ENCODE measurements around the gene AUTS2.

The AUTS2 gene

DNA sequence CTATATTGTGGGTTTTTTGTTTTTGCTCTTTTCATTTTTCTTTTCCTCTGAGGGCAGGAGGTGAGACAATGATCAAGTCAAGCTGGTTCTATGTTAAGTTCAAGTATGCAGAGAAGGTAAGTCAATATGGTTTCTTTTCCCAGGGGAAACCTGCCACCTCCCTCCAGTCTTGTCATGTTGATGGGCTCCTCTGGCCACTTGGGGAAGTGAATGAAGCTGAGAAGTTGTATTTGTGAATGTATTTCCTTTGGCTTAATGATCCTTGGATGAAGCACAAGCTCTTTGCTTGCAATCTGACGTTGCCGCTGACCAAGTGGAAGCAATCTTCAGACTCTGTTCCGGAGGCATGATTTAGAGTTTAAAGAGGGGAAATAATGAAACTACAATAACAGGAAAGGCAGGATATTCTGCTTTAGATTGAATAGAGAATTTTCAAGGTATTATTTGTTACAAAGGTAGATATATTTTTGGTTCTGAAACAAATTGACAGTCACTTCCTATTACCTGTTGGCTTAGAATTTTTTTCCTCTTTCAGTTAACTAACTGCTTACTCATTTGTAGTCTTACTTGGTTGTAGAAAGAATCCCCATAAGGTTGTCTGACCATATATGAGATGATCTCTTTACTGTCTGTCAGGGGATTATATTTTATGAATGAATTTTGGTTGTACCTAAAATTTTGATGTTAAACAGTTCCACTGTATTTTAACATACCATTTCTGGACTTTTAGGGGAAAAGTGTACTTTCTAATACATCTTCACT is 369.6 kb downstream of the AUTS2 start:
- DNase-seq (ENCODE audit: low spot score), result no peak
- Mint-ChIP-seq H3K9me3 (no peaks in the 10 kb centered on the region), H3K27me3 (ENCODE audit: low read depth) (peaks cover 3% of the 10 kb centered on the region), H3K27ac (no peak overlapping the region), H3K4me3 (no peak overlapping the region), H3K36me3 (ENCODE audit: low read depth) (no peaks in the 10 kb centered on the region), H3K4me1 (ENCODE audit: low read depth) (no peaks in the 10 kb centered on the region)

DNA sequence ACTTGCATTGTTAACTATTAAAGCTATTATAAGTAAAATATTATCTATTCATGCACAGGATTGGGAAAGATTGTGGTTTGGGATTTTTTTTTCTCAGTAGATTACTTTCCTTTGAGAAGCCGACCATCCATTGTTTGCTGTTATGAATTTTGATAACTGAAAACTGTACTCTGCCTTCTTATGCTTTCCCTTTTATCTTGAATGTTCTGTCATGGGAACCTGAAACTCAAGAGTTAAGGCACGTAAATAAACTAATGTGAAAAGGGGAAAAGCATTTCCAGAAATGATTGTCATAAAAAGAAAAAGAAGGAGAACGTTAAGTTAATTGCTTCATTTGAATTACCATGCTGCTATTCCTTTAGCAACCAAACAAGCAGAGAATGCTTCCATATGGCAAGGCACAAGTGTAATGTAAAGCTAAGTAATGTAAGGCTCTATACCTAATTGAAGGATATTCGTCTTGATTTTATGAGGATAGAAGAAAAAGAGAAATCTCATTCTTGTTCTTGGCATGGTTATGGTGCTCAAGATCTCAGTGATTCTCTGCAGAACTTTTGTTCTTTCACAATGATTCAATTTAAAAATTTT is 370.8 kb downstream of the AUTS2 start:
- Mint-ChIP-seq H3K36me3 (ENCODE audit: low read depth) (no peaks in the 10 kb centered on the region), H3K9me3 (no peaks in the 10 kb centered on the region), H3K27me3 (ENCODE audit: low read depth) (peaks cover 3% of the 10 kb centered on the region), H3K4me1 (ENCODE audit: low read depth) (no peaks in the 10 kb centered on the region), H3K27ac (no peak overlapping the region), H3K4me3 (no peak overlapping the region)
- no peak for DNase-seq (ENCODE audit: low spot score)

DNA sequence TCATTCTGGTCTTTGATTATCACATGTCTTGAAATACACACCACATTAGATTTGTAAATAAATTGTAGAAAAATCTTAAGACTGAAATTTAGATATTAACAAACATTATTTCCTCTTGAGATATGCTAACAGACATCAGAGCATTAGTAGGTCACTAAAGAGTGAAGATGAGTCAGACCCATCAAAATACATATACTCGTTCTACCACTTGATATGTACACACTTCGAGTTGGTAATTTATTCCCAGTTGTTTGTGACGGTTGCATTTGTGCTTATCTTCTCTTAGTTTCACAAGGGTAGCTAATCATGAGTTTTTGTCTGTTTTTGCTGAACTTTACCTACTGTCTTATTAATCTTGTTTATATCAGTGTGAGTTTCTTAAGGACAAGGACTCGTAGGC is 383.4 kb downstream of the AUTS2 start:
- Mint-ChIP-seq H3K27ac (no peak overlapping the region), H3K9me3 (peaks cover 9% of the 10 kb centered on the region), H3K27me3 (ENCODE audit: low read depth) (no peaks in the 10 kb centered on the region), H3K4me1 (ENCODE audit: low read depth) (no peaks in the 10 kb centered on the region), H3K36me3 (ENCODE audit: low read depth) (no peaks in the 10 kb centered on the region), H3K4me3 (no peak overlapping the region)
- no peak for DNase-seq (ENCODE audit: low spot score)

DNA sequence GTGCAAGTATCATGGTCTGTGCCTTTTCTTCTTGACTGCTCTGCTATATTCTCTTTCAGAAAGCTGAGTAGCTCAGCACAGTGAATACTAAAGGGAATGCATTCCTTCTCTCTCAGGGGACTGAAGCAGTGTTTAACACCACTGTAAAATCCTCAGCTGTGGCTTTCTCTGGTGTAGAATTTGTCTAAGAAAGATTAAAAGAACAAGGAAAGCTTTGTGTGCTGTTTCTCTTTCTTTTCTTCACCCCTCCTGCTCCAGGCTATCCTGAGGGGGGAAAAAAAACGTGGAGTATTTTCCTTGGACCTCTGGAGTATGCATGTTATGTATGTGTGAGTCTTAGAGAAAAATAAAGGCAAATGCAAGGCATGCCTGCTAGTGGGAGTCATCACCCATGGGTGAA is 383.9 kb downstream of the AUTS2 start:
- Mint-ChIP-seq H3K36me3 (ENCODE audit: low read depth) (no peaks in the 10 kb centered on the region), H3K27ac (no peak overlapping the region), H3K4me1 (ENCODE audit: low read depth) (no peaks in the 10 kb centered on the region), H3K9me3 (peaks cover 3% of the 10 kb centered on the region), H3K4me3 (no peak overlapping the region), H3K27me3 (ENCODE audit: low read depth) (no peaks in the 10 kb centered on the region)
- DNase-seq (ENCODE audit: low spot score), result no peak

DNA sequence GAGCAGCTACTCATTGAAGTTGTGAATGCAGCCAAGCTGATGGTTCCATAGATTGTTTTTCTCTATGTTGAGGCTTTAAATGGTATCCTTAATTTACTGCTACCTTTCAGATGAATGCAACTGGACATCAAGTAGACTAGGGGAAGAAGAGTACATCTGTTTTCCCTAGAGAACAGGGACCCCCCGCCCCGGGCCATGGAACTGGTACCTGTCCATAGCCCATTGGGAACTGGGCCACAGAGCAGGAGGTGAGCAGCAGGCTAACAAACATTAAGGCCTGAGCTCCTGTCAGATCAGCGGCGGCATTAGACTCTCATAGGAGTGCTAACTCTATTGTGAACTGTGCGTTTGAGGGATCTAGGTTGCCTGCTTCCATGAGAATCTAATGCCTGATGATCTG is 391.3 kb downstream of the AUTS2 start:
- no peak overlapping the region for H3K4me3 Mint-ChIP-seq
- H3K27ac Mint-ChIP-seq, result no peak overlapping the region
- no peaks in the 10 kb centered on the region for H3K4me1 Mint-ChIP-seq (ENCODE audit: low read depth)
- no peaks in the 10 kb centered on the region for H3K36me3 Mint-ChIP-seq (ENCODE audit: low read depth)
- H3K9me3 Mint-ChIP-seq, result no peaks in the 10 kb centered on the region
- H3K27me3 Mint-ChIP-seq (ENCODE audit: low read depth), result no peaks in the 10 kb centered on the region
- no peak for DNase-seq (ENCODE audit: low spot score)

DNA sequence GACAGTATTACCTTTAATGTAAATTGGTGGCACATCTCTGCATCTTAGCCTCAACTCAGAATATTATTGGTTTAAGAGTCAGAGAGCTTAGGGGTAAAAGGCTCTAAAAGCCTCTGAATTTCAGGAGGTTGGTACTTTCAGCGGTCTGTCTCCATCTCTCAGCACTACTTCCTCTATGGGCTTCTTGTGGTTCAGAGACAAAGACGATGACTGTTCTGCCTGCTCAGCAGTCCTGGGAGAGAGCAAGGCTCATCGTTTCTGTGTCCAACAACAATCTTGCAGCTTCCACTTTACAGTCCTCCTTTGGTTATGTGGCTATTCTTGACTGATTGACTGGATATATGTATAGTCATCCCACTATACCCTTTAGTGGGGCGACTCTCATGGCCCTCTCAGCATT is 394.7 kb downstream of the AUTS2 start:
- no peaks in the 10 kb centered on the region for H3K36me3 Mint-ChIP-seq (ENCODE audit: low read depth)
- DNase-seq (ENCODE audit: low spot score), result no peak
- no peak overlapping the region for H3K27ac Mint-ChIP-seq
- H3K9me3 Mint-ChIP-seq, result no peaks in the 10 kb centered on the region
- no peaks in the 10 kb centered on the region for H3K27me3 Mint-ChIP-seq (ENCODE audit: low read depth)
- H3K4me3 Mint-ChIP-seq, result no peak overlapping the region
- no peaks in the 10 kb centered on the region for H3K4me1 Mint-ChIP-seq (ENCODE audit: low read depth)

DNA sequence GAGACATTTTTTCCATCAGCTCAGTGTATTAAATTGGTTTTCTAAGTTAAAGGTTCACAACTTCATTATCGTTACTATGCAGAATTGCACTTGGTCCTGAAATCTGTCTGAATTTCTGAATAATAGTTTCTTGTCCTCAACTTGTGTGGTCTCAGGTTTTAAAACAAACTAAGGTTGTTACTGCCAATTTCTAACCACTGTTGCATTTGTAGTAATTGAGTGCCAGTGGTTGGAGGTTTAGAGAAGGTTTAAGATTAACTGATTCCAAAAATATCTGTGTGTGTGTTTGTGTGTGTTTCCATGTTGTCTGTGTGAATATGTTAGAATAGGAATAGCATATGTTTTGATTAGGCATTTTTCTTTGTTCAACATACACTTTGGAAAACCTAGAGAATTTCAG is 395.9 kb downstream of the AUTS2 start:
- Mint-ChIP-seq H3K4me1 (ENCODE audit: low read depth) (no peaks in the 10 kb centered on the region), H3K4me3 (no peak overlapping the region), H3K27me3 (ENCODE audit: low read depth) (no peaks in the 10 kb centered on the region), H3K9me3 (no peaks in the 10 kb centered on the region), H3K27ac (no peak overlapping the region), H3K36me3 (ENCODE audit: low read depth) (no peaks in the 10 kb centered on the region)
- DNase-seq (ENCODE audit: low spot score), result no peak

DNA sequence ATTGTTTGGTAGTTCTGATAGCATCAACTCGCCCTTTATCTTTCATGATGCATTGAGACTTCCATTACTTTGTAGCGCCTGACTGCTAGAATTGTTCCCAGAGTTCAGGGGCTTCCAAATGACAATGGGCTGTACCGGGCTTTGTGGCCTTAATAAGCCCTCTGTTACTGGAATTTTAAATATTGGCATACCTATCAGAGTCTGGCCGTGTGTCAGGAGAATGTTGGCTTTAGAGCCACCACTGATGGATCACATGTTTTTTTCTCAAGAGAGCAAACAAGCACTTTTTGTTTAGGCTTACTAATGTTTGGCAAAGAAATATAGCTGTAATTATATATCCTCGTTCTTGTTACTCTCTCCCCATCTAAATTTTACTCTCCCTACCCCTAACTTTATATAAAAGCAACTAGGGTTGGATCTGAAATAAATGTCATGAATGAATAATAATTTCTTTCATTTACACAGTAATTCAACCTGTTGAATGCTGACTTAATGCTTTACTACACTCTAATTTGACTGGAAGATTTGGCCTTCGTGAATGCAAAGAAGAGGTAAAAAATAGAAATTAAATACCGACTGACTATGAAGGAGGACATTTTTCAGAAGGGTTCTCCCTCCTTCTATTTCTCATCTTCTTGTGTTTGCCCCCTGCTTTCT is 396.7 kb downstream of the AUTS2 start:
- Mint-ChIP-seq H3K36me3 (ENCODE audit: low read depth) (no peaks in the 10 kb centered on the region), H3K27me3 (ENCODE audit: low read depth) (no peaks in the 10 kb centered on the region), H3K9me3 (no peaks in the 10 kb centered on the region), H3K4me3 (no peak overlapping the region), H3K4me1 (ENCODE audit: low read depth) (no peaks in the 10 kb centered on the region), H3K27ac (no peak overlapping the region)
- DNase-seq (ENCODE audit: low spot score), result no peak

DNA sequence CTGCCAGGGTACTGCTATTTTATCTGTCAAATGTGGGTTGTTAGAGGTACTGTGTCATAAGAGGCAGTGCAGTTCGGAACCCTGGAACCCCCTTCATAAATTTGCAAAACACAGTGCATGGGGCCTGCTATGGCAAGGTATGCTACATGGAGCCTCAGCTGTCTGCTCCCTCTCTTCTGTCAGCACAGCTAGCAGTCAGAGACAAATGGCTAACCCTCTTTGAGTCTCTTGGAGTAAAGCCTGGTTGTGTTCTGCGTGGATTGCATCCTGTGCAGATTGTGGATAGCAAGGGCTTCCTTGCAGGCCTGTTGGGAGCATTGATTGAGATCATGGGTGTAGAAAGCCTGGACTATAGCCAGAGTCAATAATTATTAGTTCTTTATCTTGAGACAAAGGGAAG is 397.8 kb downstream of the AUTS2 start:
- Mint-ChIP-seq H3K36me3 (ENCODE audit: low read depth) (no peaks in the 10 kb centered on the region), H3K27me3 (ENCODE audit: low read depth) (no peaks in the 10 kb centered on the region), H3K4me3 (no peak overlapping the region), H3K9me3 (no peaks in the 10 kb centered on the region), H3K4me1 (ENCODE audit: low read depth) (no peaks in the 10 kb centered on the region), H3K27ac (no peak overlapping the region)
- no peak for DNase-seq (ENCODE audit: low spot score)

DNA sequence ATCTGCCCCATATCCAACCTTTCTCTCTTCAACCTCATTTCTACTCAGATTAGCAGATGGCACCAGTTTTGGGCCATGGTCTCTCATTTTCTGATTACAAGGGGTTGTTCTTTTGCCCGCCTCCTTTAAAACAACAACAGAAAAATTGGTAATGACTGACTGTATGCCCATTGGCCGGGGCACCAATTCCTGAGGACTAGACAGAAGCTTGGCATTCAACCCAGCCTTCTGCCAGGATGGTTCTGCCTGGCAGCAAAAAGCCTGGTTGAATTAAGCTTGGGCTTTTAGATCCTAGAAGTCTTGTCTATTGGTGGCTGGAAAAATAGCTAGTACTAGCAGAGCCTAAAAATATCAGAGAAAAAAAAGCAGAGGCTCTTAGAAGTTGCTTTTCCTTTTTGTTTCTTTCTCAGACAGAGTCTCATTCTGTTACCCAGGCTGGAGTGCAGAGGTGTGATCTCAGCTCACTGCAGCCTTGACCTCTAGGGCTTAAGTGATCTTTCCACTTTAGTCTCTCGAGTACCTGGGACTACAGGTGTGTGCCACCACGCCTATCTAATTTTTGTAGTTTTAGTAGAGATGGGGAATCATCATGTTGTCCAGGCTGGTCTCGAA is 402.6 kb downstream of the AUTS2 start:
- Mint-ChIP-seq H3K4me1 (ENCODE audit: low read depth) (peaks cover 3% of the 10 kb centered on the region), H3K36me3 (ENCODE audit: low read depth) (no peaks in the 10 kb centered on the region), H3K27me3 (ENCODE audit: low read depth) (no peaks in the 10 kb centered on the region), H3K4me3 (no peak overlapping the region), H3K9me3 (no peaks in the 10 kb centered on the region), H3K27ac (no peak overlapping the region)
- DNase-seq (ENCODE audit: low spot score), result no peak

DNA sequence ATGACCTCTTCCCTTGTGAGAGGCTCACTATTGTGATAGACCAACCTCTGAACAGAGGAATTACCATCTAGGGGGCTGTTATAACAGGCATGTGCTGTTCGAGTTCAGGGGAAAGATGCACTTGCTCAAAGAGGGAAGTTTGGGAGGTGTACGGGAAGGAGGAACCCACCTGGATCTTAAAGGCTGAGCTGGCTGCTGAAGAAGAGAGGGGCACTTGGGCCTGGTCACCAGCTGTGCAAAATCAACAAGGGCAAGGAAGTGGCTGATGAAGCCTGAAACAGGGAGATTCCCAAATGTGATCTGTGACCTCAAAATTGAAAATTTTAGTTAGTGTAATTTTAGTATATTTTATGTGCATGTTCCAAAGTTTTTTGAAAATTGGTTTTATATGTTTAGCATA is 407.2 kb downstream of the AUTS2 start:
- no peak overlapping the region for H3K4me3 Mint-ChIP-seq
- no peak for DNase-seq (ENCODE audit: low spot score)
- H3K27me3 Mint-ChIP-seq (ENCODE audit: low read depth), result no peaks in the 10 kb centered on the region
- no peaks in the 10 kb centered on the region for H3K36me3 Mint-ChIP-seq (ENCODE audit: low read depth)
- H3K27ac Mint-ChIP-seq, result no peak overlapping the region
- no peaks in the 10 kb centered on the region for H3K9me3 Mint-ChIP-seq
- H3K4me1 Mint-ChIP-seq (ENCODE audit: low read depth), result peaks cover 12% of the 10 kb centered on the region

DNA sequence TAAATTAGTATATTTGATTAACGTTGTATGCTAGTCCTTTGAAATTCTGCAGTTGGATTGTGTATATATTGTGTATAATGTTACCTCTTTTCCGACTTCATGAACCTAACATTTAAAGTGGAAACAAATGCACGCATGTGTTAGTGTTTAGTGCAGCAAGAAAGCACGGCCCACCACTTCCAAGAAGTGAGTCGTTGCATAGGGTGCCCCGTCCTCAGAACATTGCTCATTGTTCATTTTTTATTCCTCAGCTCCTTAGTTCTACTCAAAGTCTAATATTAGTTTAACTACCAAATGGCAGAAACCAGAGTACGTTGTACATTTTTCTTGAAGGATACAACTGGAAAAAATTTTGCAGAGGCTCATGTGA is 407.6 kb downstream of the AUTS2 start:
- no peak overlapping the region for H3K27ac Mint-ChIP-seq
- no peaks in the 10 kb centered on the region for H3K36me3 Mint-ChIP-seq (ENCODE audit: low read depth)
- H3K9me3 Mint-ChIP-seq, result no peaks in the 10 kb centered on the region
- peaks cover 12% of the 10 kb centered on the region for H3K4me1 Mint-ChIP-seq (ENCODE audit: low read depth)
- DNase-seq (ENCODE audit: low spot score), result no peak
- H3K27me3 Mint-ChIP-seq (ENCODE audit: low read depth), result no peaks in the 10 kb centered on the region
- no peak overlapping the region for H3K4me3 Mint-ChIP-seq

DNA sequence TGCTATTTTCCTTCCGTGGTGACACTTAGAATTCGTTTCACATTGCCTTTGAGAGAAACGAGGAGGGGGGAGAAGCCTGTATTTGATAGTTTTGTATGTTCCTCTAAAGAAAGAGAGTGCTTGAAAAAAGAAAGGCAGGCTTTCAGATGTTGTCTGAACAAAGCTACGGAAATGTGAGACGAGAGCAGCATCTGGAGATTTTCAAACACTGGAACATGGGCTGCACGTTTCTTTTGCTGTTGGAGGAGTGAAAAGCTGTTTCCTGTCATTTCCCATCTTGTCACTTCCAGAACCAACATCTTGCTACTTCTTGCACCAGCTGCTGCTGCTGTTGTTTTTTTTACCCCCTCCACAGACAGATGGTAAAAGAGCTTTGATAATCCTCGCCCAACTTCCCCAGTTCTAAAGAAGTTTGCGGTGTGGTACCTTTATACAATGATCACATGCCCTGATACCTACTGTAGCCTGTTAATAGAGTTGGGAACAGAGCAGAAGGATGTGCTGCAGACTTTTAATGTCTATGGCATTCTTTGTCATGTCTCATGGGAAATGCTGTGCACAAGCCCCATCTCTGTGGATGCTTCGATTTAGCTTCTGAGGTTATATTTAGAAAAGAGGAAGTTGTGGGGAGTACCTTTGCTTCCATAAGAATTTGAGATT is 408.1 kb downstream of the AUTS2 start:
- H3K36me3 Mint-ChIP-seq (ENCODE audit: low read depth), result no peaks in the 10 kb centered on the region
- no peaks in the 10 kb centered on the region for H3K9me3 Mint-ChIP-seq
- H3K27ac Mint-ChIP-seq, result no peak overlapping the region
- peaks cover 12% of the 10 kb centered on the region for H3K4me1 Mint-ChIP-seq (ENCODE audit: low read depth)
- DNase-seq (ENCODE audit: low spot score), result no peak
- H3K27me3 Mint-ChIP-seq (ENCODE audit: low read depth), result no peaks in the 10 kb centered on the region
- no peak overlapping the region for H3K4me3 Mint-ChIP-seq

DNA sequence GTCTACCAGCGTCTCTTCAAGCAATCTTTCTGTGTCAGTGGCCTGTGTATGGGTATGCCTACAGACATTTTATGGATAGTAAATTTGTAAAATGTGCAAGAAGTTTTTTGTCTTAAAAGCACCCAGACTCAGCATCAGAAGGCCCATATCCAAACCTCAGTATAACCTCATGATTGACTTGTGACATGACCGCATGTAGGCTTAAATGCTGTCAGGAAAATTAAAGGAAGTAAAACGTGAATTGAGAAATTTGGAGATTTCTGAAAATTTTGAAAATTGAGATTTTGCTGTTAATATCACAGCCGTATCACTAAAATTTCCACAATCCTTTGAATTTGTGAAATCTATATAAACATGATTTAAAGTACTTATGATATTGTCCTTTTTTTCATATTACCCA is 410.2 kb downstream of the AUTS2 start:
- H3K9me3 Mint-ChIP-seq, result no peaks in the 10 kb centered on the region
- no peak for DNase-seq (ENCODE audit: low spot score)
- no peak overlapping the region for H3K27ac Mint-ChIP-seq
- peaks cover 12% of the 10 kb centered on the region for H3K4me1 Mint-ChIP-seq (ENCODE audit: low read depth)
- no peaks in the 10 kb centered on the region for H3K36me3 Mint-ChIP-seq (ENCODE audit: low read depth)
- H3K4me3 Mint-ChIP-seq, result no peak overlapping the region
- H3K27me3 Mint-ChIP-seq (ENCODE audit: low read depth), result no peaks in the 10 kb centered on the region

Data from T-helper 2 cell treated with Interferon-gamma antibody and Interleukin-4, amounts not matched to agents 5 μg/mL and 100 μg/mL, for 36 hours (primary cell).